Hair follicle dermal papilla cell (primary cell): Measurements from ENCODE around the gene E2F2. TPM values are rescaled to one million over a fixed set of nuclear protein-coding genes. Genes with fewer than 3 reads are reported as not detected.

Experiments
- total RNA-seq: library from RNA; depleted of rRNA; stranded (reverse); fragments of >200 nt; gene quantifications from 2 replicates; pipeline ENCODE4 v1.2.3, GENCODE V29; 2012

Gene E2F2, protein sequence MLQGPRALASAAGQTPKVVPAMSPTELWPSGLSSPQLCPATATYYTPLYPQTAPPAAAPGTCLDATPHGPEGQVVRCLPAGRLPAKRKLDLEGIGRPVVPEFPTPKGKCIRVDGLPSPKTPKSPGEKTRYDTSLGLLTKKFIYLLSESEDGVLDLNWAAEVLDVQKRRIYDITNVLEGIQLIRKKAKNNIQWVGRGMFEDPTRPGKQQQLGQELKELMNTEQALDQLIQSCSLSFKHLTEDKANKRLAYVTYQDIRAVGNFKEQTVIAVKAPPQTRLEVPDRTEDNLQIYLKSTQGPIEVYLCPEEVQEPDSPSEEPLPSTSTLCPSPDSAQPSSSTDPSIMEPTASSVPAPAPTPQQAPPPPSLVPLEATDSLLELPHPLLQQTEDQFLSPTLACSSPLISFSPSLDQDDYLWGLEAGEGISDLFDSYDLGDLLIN
- 0.16 and 0.24 TPM in 2 replicates for total RNA-seq

DNA sequence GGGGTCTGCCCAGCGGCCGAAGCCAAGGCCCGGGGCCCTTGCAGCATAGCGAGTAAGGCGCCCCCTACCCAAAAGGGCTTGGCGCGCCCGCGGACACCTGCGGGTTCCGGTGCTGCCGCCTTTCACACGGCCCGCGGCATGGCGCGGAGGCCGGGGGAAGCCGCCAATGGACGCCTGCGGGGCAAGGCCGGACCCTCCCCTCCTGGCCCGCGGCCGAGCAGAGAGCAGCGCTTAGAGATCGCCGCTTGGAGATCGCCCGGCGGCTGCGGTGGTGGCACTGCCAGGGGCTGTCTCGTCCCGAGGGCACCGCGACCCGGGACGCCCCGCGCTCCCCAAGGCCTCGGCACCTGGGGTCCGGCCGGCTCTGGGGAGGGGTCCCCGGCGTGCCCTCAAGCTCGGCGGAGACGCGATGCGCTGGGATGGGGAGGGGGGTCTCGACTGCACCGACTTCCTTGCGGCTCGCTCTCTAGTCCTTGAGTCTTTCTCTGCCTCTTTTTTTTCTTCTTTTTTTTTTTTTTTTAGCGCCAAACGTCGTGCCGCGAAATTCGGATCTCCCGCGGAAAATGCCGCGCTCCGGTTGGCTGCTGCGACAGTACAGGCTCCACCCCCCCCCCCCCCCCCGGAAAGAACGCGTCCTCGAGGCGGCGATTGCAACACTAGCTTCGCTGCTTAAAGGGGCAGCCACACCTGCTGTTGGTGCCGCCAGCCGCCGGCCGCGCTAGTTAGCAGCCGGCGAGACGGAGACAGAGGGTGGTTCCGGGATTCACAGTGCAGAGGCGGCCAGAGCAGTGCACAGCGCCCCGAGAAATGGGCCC is at the start of gene E2F2:
Gene E2F2 (minus strand): TSS at position 487 of the 815 bp plus-strand sequence. CDS start 440 bp downstream, at position 47.

DNA sequence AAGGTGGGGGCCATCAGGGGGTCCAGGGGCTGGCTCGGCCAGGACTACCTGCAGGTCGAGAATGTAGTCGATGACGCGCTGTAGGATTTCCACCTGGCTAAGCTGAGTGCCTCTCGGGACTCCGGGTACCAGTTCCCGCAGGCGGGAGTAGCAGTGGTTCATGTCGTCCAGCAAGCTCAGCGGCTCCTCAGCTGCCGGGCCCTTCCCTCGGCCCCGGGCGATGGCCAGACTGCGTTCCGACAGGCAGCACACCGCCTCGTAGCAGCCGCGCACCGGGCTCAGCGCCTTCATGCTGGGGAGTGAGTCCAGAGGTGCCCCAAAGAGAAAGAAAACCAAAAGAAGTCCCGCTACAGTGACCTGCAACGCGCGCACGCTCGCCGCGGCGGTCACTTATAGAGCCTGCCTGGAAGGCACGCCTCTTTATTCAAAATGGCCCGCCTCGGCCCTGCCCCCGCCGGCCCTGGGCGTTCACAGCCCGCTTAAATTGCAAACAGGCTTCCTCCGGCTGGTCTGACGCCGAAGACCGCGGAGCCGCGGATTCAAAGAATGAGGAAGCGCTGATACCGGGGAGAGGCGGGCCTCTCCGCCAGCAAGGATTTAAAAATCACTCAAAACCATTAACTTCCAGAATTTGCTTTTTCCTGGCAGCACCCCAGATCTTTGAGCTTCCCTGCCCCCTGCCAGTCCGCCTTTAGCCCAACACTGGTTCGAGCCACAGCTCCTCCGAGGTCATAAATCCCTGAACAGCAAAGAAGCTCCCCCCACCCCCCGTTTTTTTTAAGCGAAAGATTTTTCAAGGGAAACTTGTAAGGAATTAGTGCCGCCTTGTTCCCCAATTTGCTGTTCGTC is 28.3 kb upstream of the E2F2 start, which contains the start of gene ID3:
Gene ID3 (minus strand): TSS at position 366 of the 849 bp plus-strand sequence. CDS start 75 bp downstream, at position 291.

DNA sequence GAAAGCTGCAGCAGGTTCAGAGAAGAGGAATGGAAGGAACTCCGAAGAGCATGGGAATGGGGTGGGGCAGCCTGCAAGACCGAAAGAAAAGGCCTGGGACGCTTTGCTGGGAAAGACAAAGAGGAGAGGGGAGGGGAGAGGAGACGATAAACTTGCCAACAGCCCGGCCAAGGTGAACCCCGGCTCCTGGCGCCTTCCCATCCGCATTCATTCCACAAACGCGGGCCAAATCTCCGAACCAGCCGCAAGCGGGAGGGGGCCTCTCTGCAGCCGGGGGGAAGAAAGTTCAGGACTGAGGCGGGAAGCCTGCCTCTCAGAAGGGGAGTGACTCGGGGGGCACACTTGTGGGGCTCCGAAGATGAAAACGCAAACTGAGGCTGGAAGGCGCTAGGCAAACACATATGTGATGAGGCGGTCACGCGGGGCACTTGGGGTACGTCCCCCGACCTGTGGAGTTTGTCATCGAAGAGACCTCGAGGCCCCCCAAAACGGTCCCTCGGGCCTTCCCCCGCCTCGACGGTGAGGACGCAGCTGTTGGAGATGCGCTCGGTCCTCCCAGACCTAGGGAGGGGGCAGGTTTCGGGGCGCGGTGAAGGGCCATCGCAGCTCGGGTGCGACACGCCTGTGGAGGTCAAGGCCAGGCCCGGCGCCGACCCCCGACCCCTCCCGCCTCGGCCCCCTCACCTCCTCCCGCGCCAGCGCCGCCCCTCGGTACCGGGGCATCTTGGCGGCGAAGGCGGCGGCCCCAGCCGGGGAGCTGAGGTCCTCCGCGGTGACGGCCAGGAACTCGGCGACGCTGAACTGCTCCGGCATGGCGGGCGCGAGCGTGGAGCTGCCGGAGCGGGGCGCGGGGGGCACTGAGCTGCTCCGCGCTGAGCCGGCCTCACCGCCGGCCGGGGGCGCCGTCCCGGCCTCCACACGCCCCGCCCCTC is 47.4 kb downstream of the E2F2 start, which contains the start of gene ASAP3:
Gene ASAP3 (minus strand): TSS at position 859 of the 932 bp plus-strand sequence. CDS start 46 bp downstream, at position 813.

Other genes starting within 250 kb of the E2F2 start
- 49.5 and 52.4 TPM in 2 replicates for gene HNRNPR, start 186.9 kb downstream of the E2F2 start, total RNA-seq
- 31.9 and 39.1 TPM in 2 replicates for gene ZNF436, start 161.4 kb downstream of the E2F2 start, total RNA-seq
- gene TCEA3, start 106.5 kb downstream of the E2F2 start, total RNA-seq, result 21.0 and 21.6 TPM in 2 replicates
- 65.1 and 90.9 TPM in 2 replicates for gene ASAP3, start 47.1 kb downstream of the E2F2 start, total RNA-seq
- gene ID3, start 28.3 kb upstream of the E2F2 start, total RNA-seq, result 29.5 and 45.7 TPM in 2 replicates
- gene RPL11, start 160.6 kb upstream of the E2F2 start, total RNA-seq, result 296 and 311 TPM in 2 replicates
- gene ELOA, start 212.2 kb upstream of the E2F2 start, total RNA-seq, result 47.9 and 51.4 TPM in 2 replicates
- 27.4 and 30.5 TPM in 2 replicates for gene PITHD1, start 247.2 kb upstream of the E2F2 start, total RNA-seq